Upper lobe of left lung (tissue), 6 donors: Measurements from ENCODE around the gene FBXL20. TPM values are rescaled to one million over a fixed set of nuclear protein-coding genes. Genes with fewer than 3 reads are reported as not detected.

Source experiments
- ATAC-seq, 2 donors: fragments of 200-7000 bp; cut with Tn5 transposase; one replicate each; pipeline ENCODE4 v1.9.1; 2022; ENCODE audit warnings: mild to moderate bottlenecking in 2 of 2, moderate library complexity in 2 of 2; ENCODE audit not compliant: low FRiP score in 2 of 2
- DNase-seq, 2 donors: peaks; one replicate each; pipeline ENCODE4 v3.0.0-alpha.2; 2019 to 2020
- H3K27ac ChIP-seq, 4 donors: fragments of 200-600 bp; sonication (generic); one replicate each; pipeline ENCODE4 v1.5.1; 2016 to 2019
- H3K27me3 ChIP-seq, 4 donors: fragments of 200-600 bp; sonication (generic); one replicate each; pipeline ENCODE4 v1.5.1; 2017 to 2019
- H3K36me3 ChIP-seq, 4 donors: fragments of 200-600 bp; sonication (generic); one replicate each; pipeline ENCODE4 v1.5.1; 2016 to 2019
- H3K4me1 ChIP-seq, 4 donors: fragments of 200-600 bp; sonication (generic); one replicate each; pipeline ENCODE4 v1.5.1; 2018 to 2019
- H3K4me3 ChIP-seq, 4 donors: fragments of 200-600 bp; sonication (generic); one replicate each; pipeline ENCODE4 v1.5.1; 2017 to 2019; ENCODE audit warnings: mild to moderate bottlenecking in 2 of 4, moderate library complexity in 1 of 4
- H3K9me3 ChIP-seq, 4 donors: fragments of 200-600 bp; sonication (generic); one replicate each; pipeline ENCODE4 v1.5.1; 2018 to 2019
- CTCF ChIP-seq, 6 experiments: fragments of 450-650 bp in 4 of 6; fragments of 200-600 bp in 2 of 6; sonication (generic) in 2 of 6; IDR thresholded peaks; one replicate each; pipeline ENCODE4 v1.5.1; 2016 to 2019; ENCODE audit warnings: antibody characterized with exemption in 6 of 6
- EP300 ChIP-seq, 4 donors: sonication (generic); formaldehyde crosslinking; IDR thresholded peaks; one replicate each; pipeline ENCODE4 v1.5.1; 2017; ENCODE audit warnings: antibody characterized with exemption in 4 of 4, control low read depth in 2 of 4
- POLR2A ChIP-seq, 4 donors: fragments of 450-650 bp; IDR thresholded peaks; one replicate each; pipeline ENCODE4 v1.5.1; 2016 to 2017; ENCODE audit warnings: antibody characterized with exemption in 4 of 4, mild to moderate bottlenecking in 2 of 4
- POLR2AphosphoS5 ChIP-seq, 2 donors: sonication (generic); formaldehyde crosslinking; IDR thresholded peaks; one replicate each; pipeline ENCODE4 v1.5.1; 2017; ENCODE audit warnings: antibody characterized with exemption in 2 of 2
- WGBS, 2 donors: methylation state at CpG; one replicate each; pipeline ENCODE4 v1.1.5; 2017 to 2018; 5-methylcytosine and 5-hydroxymethylcytosine counted together
- total RNA-seq, 6 donors: library from RNA; depleted of rRNA in 4 of 6; stranded (reverse); fragments of >200 nt in 4 of 6; gene quantifications; one replicate each; pipeline versions ENCODE4 v1.1.0 to v1.2.1, GENCODE V29; 2016 to 2021
- donor health status: DM: no; HTN: no; CAD: no; lungs with moderate emphysema.
- donor health status: DM: no; HTN: yes; CAD: no; lungs with severe emphysema.

Gene FBXL20
- total RNA-seq, 6 donors from 2014 or later = 7.6 to 53.4 (median 30.4) TPM

GRCh38 chr17:39405436-39405835 lies 4.0 kb upstream of the FBXL20 start:
- H3K4me3 ChIP-seq = no peak overlapping the region
- no peak for ATAC-seq
- WGBS, 2 donors = 67 to 74% methylated on average over 1 of the region's 1 CpG
- peaks cover 6 to 50% (median 36%) of the 10 kb centered on the region in 4 donors for H3K36me3 ChIP-seq
- H3K27ac ChIP-seq = no peak overlapping the region
- peaks cover 3 to 8% (median 6%) of the 10 kb centered on the region in 4 donors for H3K4me1 ChIP-seq
- H3K27me3 ChIP-seq = no peaks in the 10 kb centered on the region
- TF ChIP-seq POLR2AphosphoS5 (IDR thresholded peaks at IDR 0.05) (no peak), CTCF (IDR thresholded peaks at IDR 0.05) (no peak), EP300 (IDR thresholded peaks at IDR 0.05) (no peak), POLR2A (IDR thresholded peaks at IDR 0.05) (no peak)
- DNase-seq = no peak
- no peaks in the 10 kb centered on the region for H3K9me3 ChIP-seq

- 77 to 84% methylated on average over 6 of the region's 6 CpGs for WGBS, 2 donors
- H3K27ac ChIP-seq = no peak overlapping the region
- H3K27me3 ChIP-seq = no peaks in the 10 kb centered on the region
- no peak overlapping the region for H3K4me3 ChIP-seq
- peaks cover 0 to 43% (median 29%) of the 10 kb centered on the region in 4 donors for H3K36me3 ChIP-seq
- TF ChIP-seq CTCF (IDR thresholded peaks at IDR 0.05) = no peak
- TF ChIP-seq POLR2A (IDR thresholded peaks at IDR 0.05) = no peak
- TF ChIP-seq POLR2AphosphoS5 (IDR thresholded peaks at IDR 0.05) = no peak
- no peak for TF ChIP-seq EP300 (IDR thresholded peaks at IDR 0.05)
- DNase-seq = no peak
- ATAC-seq = no peak
- no peaks in the 10 kb centered on the region for H3K9me3 ChIP-seq
- H3K4me1 ChIP-seq = peaks cover 9 to 15% (median 12%) of the 10 kb centered on the region in 4 donors
Measured at GRCh38 chr17:39404542-39405378, 3.3 kb upstream of the FBXL20 start.

GRCh38 chr17:39402890-39403605 lies 1.6 kb upstream of the FBXL20 start:
- Histone ChIP-seq H3K9me3 (no peaks in the 10 kb centered on the region), H3K27me3 (no peaks in the 10 kb centered on the region), H3K36me3 (peaks cover 0 to 26% (median 12%) of the 10 kb centered on the region in 4 donors), H3K27ac (no peak overlapping the region), H3K4me1 (peaks cover 21 to 32% (median 22%) of the 10 kb centered on the region in 4 donors), H3K4me3 (no peak overlapping the region)
- no peak for TF ChIP-seq POLR2AphosphoS5 (IDR thresholded peaks at IDR 0.05)
- no peak for TF ChIP-seq POLR2A (IDR thresholded peaks at IDR 0.05)
- no peak for TF ChIP-seq CTCF (IDR thresholded peaks at IDR 0.05)
- DNase-seq = peak in 1 of 2 donors; percentile 78
- WGBS, 2 donors = 65 to 67% methylated on average over 22 of the region's 22 CpGs
- ATAC-seq = no peak

- H3K4me3 ChIP-seq = peak overlapping the region; percentile 76 to 99 (median 94)
- WGBS, 2 donors = 0 to 1% methylated on average over 6 to 35 of the region's 53 CpGs
- peak overlapping the region; percentile 88 to 94 (median 90) for H3K27ac ChIP-seq
- peak; percentile 96 to 97 for DNase-seq
- TF ChIP-seq POLR2A (IDR thresholded peaks at IDR 0.05) = no peak
- TF ChIP-seq CTCF (IDR thresholded peaks at IDR 0.05) = no peak
- no peak for TF ChIP-seq POLR2AphosphoS5 (IDR thresholded peaks at IDR 0.05)
- TF ChIP-seq EP300 (IDR thresholded peaks at IDR 0.05) = no peak
- peaks cover 21 to 38% (median 24%) of the 10 kb centered on the region in 4 donors for H3K4me1 ChIP-seq
- no peaks in the 10 kb centered on the region for H3K9me3 ChIP-seq
- ATAC-seq = peak; percentile 90 to 95
- no peaks in the 10 kb centered on the region for H3K27me3 ChIP-seq
- peaks cover 0 to 19% (median 5%) of the 10 kb centered on the region in 4 donors for H3K36me3 ChIP-seq
Measured at GRCh38 chr17:39402244-39402889, 941 bp upstream of the FBXL20 start.
